CD14-positive monocyte (primary cell): ENCODE data around the gene PNMA8C. TPM values are rescaled to one million over a fixed set of nuclear protein-coding genes. Genes with fewer than 3 reads are reported as not detected.
A peak's percentile ranks its signal among the peaks of the same experiment; 100 is the strongest.

Source experiments
- DNase-seq, 3 donors: peaks; one replicate each; pipeline ENCODE4 v3.0.0-alpha.2; 2011 to 2022
- H2AFZ ChIP-seq: 2 replicates; pipeline ENCODE4 v1.6.0; 2012; ENCODE audit warnings: mild to moderate bottlenecking, low read depth, low read length, inconsistent platforms; ENCODE audit not compliant: insufficient read depth, poor library complexity, severe bottlenecking
- H3K27ac ChIP-seq, 2 donors: 1 replicate in 1 of 2; 2 replicates in 1 of 2; pipeline ENCODE4 v1.5.1; 2012 to 2013; ENCODE audit warnings: low read length in 2 of 2, control low read depth in 1 of 2, inconsistent platforms in 1 of 2, low read depth in 1 of 2, mild to moderate bottlenecking in 1 of 2
- H3K27me3 ChIP-seq, 2 donors: one replicate each; pipeline versions ENCODE4 v1.6.0 to v1.6.1; 2011 to 2013; ENCODE audit warnings: low read length in 2 of 2; ENCODE audit not compliant: control insufficient read depth in 2 of 2, insufficient read depth in 2 of 2
- H3K36me3 ChIP-seq, 2 donors: replicated peaks in 1 of 2; 1 replicate in 1 of 2; 2 replicates in 1 of 2; pipeline versions ENCODE4 v1.5.1 to v1.6.1; 2012 to 2013; ENCODE audit warnings: low read length in 2 of 2, control low read depth in 1 of 2, inconsistent platforms in 1 of 2, mild to moderate bottlenecking in 1 of 2; ENCODE audit not compliant: insufficient read depth in 2 of 2, control insufficient read depth in 1 of 2
- H3K4me1 ChIP-seq, 2 donors: 1 replicate in 1 of 2; 2 replicates in 1 of 2; pipeline versions ENCODE4 v1.5.1 to v1.6.1; 2012 to 2013; ENCODE audit warnings: low read length in 2 of 2, control low read depth in 1 of 2, inconsistent platforms in 1 of 2, mild to moderate bottlenecking in 1 of 2, moderate library complexity in 1 of 2; ENCODE audit not compliant: insufficient read depth in 2 of 2, control insufficient read depth in 1 of 2
- H3K4me2 ChIP-seq: replicated peaks from 2 replicates; pipeline ENCODE3; 2012; ENCODE audit warnings: low read length, moderate library complexity, mild to moderate bottlenecking; ENCODE audit not compliant: poor library complexity, severe bottlenecking; ENCODE audit errors: extremely low read depth
- H3K4me3 ChIP-seq, 3 experiments: fragments of 200-600 bp in 1 of 3; sonication (generic) in 1 of 3; replicated peaks in 1 of 3; 1 replicate in 2 of 3; 2 replicates in 1 of 3; pipeline ENCODE4 v1.5.1; 2011 to 2013; ENCODE audit warnings: low read length in 3 of 3, mild to moderate bottlenecking in 3 of 3, control low read depth in 2 of 3, low read depth in 2 of 3, inconsistent platforms in 1 of 3, moderate library complexity in 1 of 3
- H3K79me2 ChIP-seq: 2 replicates; pipeline ENCODE4 v1.6.0; 2012; ENCODE audit warnings: mild to moderate bottlenecking, control low read depth, inconsistent platforms, low read length, moderate library complexity; ENCODE audit not compliant: insufficient read depth
- H3K9ac ChIP-seq: 2 replicates; pipeline ENCODE4 v1.6.0; 2017; ENCODE audit warnings: low read length, mild to moderate bottlenecking; ENCODE audit not compliant: insufficient read depth, poor library complexity, severe bottlenecking
- H3K9me3 ChIP-seq, 2 donors: replicated peaks in 1 of 2; 1 replicate in 1 of 2; 2 replicates in 1 of 2; pipeline versions ENCODE4 v1.5.1 to v1.6.1; 2012 to 2013; ENCODE audit warnings: low read length in 2 of 2, control low read depth in 1 of 2; ENCODE audit not compliant: control insufficient read depth in 1 of 2, insufficient read depth in 1 of 2
- H4K20me1 ChIP-seq: 2 replicates; pipeline ENCODE4 v1.6.0; 2012; ENCODE audit warnings: mild to moderate bottlenecking, low read length, control low read depth, moderate library complexity; ENCODE audit not compliant: insufficient read depth
- H3K27ac Mint-ChIP-seq, 7 donors: one replicate each; pipeline ENCODE4 v1.8.0; 2020; ENCODE audit warnings: mild to moderate bottlenecking in 7 of 7, mixed read lengths in 7 of 7, moderate library complexity in 6 of 7, inconsistent platforms in 2 of 7
- H3K27me3 Mint-ChIP-seq, 3 donors: one replicate each; pipeline ENCODE4 v1.8.0; 2021 to 2022; ENCODE audit warnings: low read depth in 3 of 3, mild to moderate bottlenecking in 3 of 3, mixed read lengths in 3 of 3, moderate library complexity in 3 of 3, inconsistent platforms in 1 of 3
- H3K36me3 Mint-ChIP-seq, 2 donors: one replicate each; pipeline ENCODE4 v1.8.0; 2020; ENCODE audit warnings: mixed read lengths in 2 of 2, inconsistent platforms in 1 of 2, mild to moderate bottlenecking in 1 of 2
- H3K4me1 Mint-ChIP-seq: one replicate; pipeline ENCODE4 v1.8.0; 2020; ENCODE audit warnings: mild to moderate bottlenecking, mixed read lengths
- H3K4me3 Mint-ChIP-seq, 2 donors: one replicate each; pipeline ENCODE4 v1.8.0; 2020; ENCODE audit warnings: mild to moderate bottlenecking in 2 of 2, mixed read lengths in 2 of 2, moderate library complexity in 1 of 2
- H3K9me3 Mint-ChIP-seq, 7 donors: one replicate each; pipeline ENCODE4 v1.8.0; 2020 to 2022; ENCODE audit warnings: mixed read lengths in 7 of 7, mild to moderate bottlenecking in 6 of 7, moderate library complexity in 6 of 7, inconsistent platforms in 2 of 7
- WGBS: methylation state at CpG from one replicate; pipeline ENCODE4 v1.1.5; 2013; ENCODE audit warnings: missing lambda C conversion rate; ENCODE audit not compliant: insufficient coverage; 5-methylcytosine and 5-hydroxymethylcytosine counted together
- intact Hi-C, 2 donors: fragments of 100-400 bp; cut with micrococcal nuclease; formaldehyde crosslinking; loops; one replicate each; pipeline versions ENCODE4 v1.15.0 to v1.15.1; 2023
- polyA plus RNA-seq, 3 donors: library from polyadenylated mRNA; depleted of rRNA in 1 of 3; unstranded in 2 of 3; stranded (reverse) in 1 of 3; fragments of 300-500 nt in 2 of 3; fragments of >200 nt in 1 of 3; fragmentation: Illumina TruSeq in 2 of 3; gene quantifications; 1 replicate in 2 of 3; 2 replicates in 1 of 3; pipeline ENCODE4 v1.2.3, GENCODE V29; 2012 to 2021
- TF ChIP-seq, protein P1 (sequence below): fragments of 200-600 bp; IDR thresholded peaks from one replicate; pipeline ENCODE4 v1.8.0; 2022; ENCODE audit warnings: antibody characterized with exemption, mild to moderate bottlenecking

The PNMA8C gene
- polyA plus RNA-seq, 3 donors = not detected

GRCh38 chr19:46427518-46428045, 1.2 kb downstream of the PNMA8C start:
- TF ChIP-seq, protein P1, sequence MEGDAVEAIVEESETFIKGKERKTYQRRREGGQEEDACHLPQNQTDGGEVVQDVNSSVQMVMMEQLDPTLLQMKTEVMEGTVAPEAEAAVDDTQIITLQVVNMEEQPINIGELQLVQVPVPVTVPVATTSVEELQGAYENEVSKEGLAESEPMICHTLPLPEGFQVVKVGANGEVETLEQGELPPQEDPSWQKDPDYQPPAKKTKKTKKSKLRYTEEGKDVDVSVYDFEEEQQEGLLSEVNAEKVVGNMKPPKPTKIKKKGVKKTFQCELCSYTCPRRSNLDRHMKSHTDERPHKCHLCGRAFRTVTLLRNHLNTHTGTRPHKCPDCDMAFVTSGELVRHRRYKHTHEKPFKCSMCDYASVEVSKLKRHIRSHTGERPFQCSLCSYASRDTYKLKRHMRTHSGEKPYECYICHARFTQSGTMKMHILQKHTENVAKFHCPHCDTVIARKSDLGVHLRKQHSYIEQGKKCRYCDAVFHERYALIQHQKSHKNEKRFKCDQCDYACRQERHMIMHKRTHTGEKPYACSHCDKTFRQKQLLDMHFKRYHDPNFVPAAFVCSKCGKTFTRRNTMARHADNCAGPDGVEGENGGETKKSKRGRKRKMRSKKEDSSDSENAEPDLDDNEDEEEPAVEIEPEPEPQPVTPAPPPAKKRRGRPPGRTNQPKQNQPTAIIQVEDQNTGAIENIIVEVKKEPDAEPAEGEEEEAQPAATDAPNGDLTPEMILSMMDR = no peak
- Mint-ChIP-seq H3K4me1 (peaks cover 14% of the 10 kb centered on the region), H3K27ac (no peak overlapping the region)

DNA sequence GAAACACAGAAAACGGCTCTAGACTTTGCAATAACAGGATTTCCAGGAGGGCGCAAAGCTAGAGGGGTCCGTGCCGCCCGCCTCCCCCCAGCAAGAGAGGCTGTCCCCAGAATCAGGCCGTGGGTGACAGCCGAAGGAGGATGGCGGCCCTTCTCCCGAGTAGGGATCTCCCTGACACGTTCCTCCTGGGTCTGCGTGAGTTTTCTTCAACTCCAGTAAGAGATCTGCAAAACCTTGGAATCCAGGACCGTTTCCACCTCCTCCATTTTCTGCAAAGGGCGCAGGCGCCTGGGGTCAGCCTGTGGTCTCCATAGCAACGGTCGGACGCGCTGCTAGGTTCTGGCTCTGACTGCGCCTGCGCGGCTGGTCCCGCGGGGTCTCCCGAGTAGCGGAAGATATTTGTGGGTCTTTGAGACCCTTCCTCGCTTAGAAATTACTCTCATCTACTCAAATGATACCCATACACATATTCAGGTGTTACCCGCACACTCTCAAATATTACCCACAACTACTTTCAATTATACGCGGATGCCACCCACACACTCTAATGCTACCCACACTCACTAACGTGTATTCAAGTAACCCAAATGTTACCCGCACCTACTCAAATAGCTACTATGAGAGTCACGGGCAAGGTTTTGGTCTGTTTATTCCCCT, 2.1 kb downstream of the PNMA8C start:
- peak overlapping the region in 1 of 2 donors; percentile 81 for H3K4me3 Mint-ChIP-seq
- peak overlapping the region; percentile 31 for H3K4me2 ChIP-seq
- DNase-seq = peak in 1 of 3 donors; percentile 18
- no peaks in the 10 kb centered on the region for H4K20me1 ChIP-seq
- peaks cover 0 to 10% (median 5%) of the 10 kb centered on the region in 7 donors for H3K9me3 Mint-ChIP-seq
- H3K4me1 Mint-ChIP-seq = peaks cover 14% of the 10 kb centered on the region
- H2AFZ ChIP-seq = peak overlapping the region; percentile 61
- TF ChIP-seq, protein P1 = no peak
- H3K27me3 Mint-ChIP-seq = peaks cover 57 to 77% (median 57%) of the 10 kb centered on the region in 3 donors
- intact Hi-C loops = no loop called here
- peak overlapping the region in 1 of 3 experiments; percentile 46 for H3K4me3 ChIP-seq
- H3K27ac ChIP-seq = no peak overlapping the region
- no peaks in the 10 kb centered on the region for H3K36me3 ChIP-seq
- WGBS = 10% methylated on average over 19 of the region's 32 CpGs
- H3K9ac ChIP-seq = no peak overlapping the region
- no peaks in the 10 kb centered on the region for H3K79me2 ChIP-seq
- peaks cover 16 to 52% of the 10 kb centered on the region in 2 donors for H3K27me3 ChIP-seq
- H3K4me1 ChIP-seq = peaks cover 12 to 17% of the 10 kb centered on the region in 2 donors
- no peak overlapping the region for H3K27ac Mint-ChIP-seq
- H3K36me3 Mint-ChIP-seq = no peaks in the 10 kb centered on the region
- no peaks in the 10 kb centered on the region for H3K9me3 ChIP-seq

More at GRCh38 chr19:46427518-46428045, 1.2 kb downstream of the PNMA8C start:
- Mint-ChIP-seq H3K9me3 (peaks cover 0 to 10% (median 5%) of the 10 kb centered on the region in 7 donors), H3K4me3 (peak overlapping the region in 1 of 2 donors; percentile 85), H3K36me3 (no peaks in the 10 kb centered on the region), H3K27me3 (peaks cover 53 to 82% (median 64%) of the 10 kb centered on the region in 3 donors)
- Histone ChIP-seq H3K4me3 (no peak overlapping the region), H3K27ac (no peak overlapping the region), H3K9ac (no peak overlapping the region), H3K79me2 (no peaks in the 10 kb centered on the region), H3K4me2 (no peak overlapping the region), H3K36me3 (no peaks in the 10 kb centered on the region), H2AFZ (no peak overlapping the region), H3K27me3 (peaks cover 16 to 56% of the 10 kb centered on the region in 2 donors), H3K9me3 (no peaks in the 10 kb centered on the region), H4K20me1 (no peaks in the 10 kb centered on the region), H3K4me1 (peaks cover 12 to 17% of the 10 kb centered on the region in 2 donors)
- intact Hi-C loops = no loop called here
- no peak for DNase-seq
- 83% methylated on average over 16 of the region's 17 CpGs for WGBS
